Stimulated activated CD4-positive, alpha-beta T cell treated with anti-CD3 and anti-CD28 coated beads, Interleukin-12 subunit alpha, Interleukin-12 subunit beta, amount 100 ng/mL, for 48 hours (primary cell): ENCODE results near the gene TRAFD1.

Experiments
- DNase-seq, 3 donors: peaks; one replicate each; pipeline ENCODE4 v3.0.0-alpha.2; 2020; ENCODE audit warnings: low read depth in 2 of 3, low spot score in 1 of 3

Gene TRAFD1

GRCh38 chr12:112175361-112176155, 50.2 kb downstream of the TRAFD1 start:
- DNase-seq, result no peak

- no peak for DNase-seq
These were observed 51.1 kb downstream of the TRAFD1 start for GRCh38 chr12:112176321-112177010.

- DNase-seq, result no peak
These were observed 53.4 kb downstream of the TRAFD1 start for GRCh38 chr12:112178796-112179195.

- no peak for DNase-seq
These were observed 54.0 kb downstream of the TRAFD1 start for GRCh38 chr12:112179341-112179740.

- no peak for DNase-seq
These were observed 54.6 kb downstream of the TRAFD1 start for GRCh38 chr12:112179916-112180315.

- no peak for DNase-seq
These were observed 55.1 kb downstream of the TRAFD1 start for GRCh38 chr12:112180422-112180821.

GRCh38 chr12:112182499-112182898, 57.1 kb downstream of the TRAFD1 start:
- no peak for DNase-seq

- peak in 2 of 3 donors; percentile 21 to 35 for DNase-seq
These were observed 58.0 kb downstream of the TRAFD1 start for GRCh38 chr12:112183141-112184021.

GRCh38 chr12:112184056-112184887, 58.9 kb downstream of the TRAFD1 start:
- no peak for DNase-seq

- DNase-seq, result no peak
These were observed 59.9 kb downstream of the TRAFD1 start for GRCh38 chr12:112185093-112185923.

GRCh38 chr12:112188130-112188830, 62.9 kb downstream of the TRAFD1 start:
- DNase-seq, result no peak

GRCh38 chr12:112190231-112191025, 65.1 kb downstream of the TRAFD1 start:
- DNase-seq, result no peak

GRCh38 chr12:112191201-112191600, 65.8 kb downstream of the TRAFD1 start:
- no peak for DNase-seq

GRCh38 chr12:112191840-112192321, 66.5 kb downstream of the TRAFD1 start:
- no peak for DNase-seq

- no peak for DNase-seq
These were observed 67.1 kb downstream of the TRAFD1 start for GRCh38 chr12:112192475-112192874.

GRCh38 chr12:112194601-112195247, 69.4 kb downstream of the TRAFD1 start:
- no peak for DNase-seq

GRCh38 chr12:112196196-112196875, 71.0 kb downstream of the TRAFD1 start:
- DNase-seq, result no peak
